Endothelial cell of umbilical vein (primary cell): ENCODE results near the gene JPH2. TPM values are rescaled to one million over a fixed set of nuclear protein-coding genes. Genes with fewer than 3 reads are reported as not detected.

Experiments
- BruUV-seq: library from RNA; stranded (reverse); fragments of 400-500 nt; replicated peaks from 2 replicates; lab custom pipeline; 2021; lab: Mats Ljungman, UMichigan
- CTCF ChIA-PET: fragments of 300-600, 350-600 bp; sonication (Branson Sonifier 250); formaldehyde crosslinking; loops from one replicate; lab custom pipeline; 2021; ENCODE audit warnings: antibody characterized with exemption, inconsistent platforms; lab: Charles Lee
- POLR2A ChIA-PET: fragments of 300-600, 350-600 bp; sonication (Branson Sonifier 250); formaldehyde crosslinking; loops from one replicate; lab custom pipeline; 2021; ENCODE audit warnings: antibody characterized with exemption, inconsistent platforms; lab: Charles Lee
- DNase-seq: peaks from one replicate; pipeline ENCODE4 v3.0.0-alpha.2; 2011; ENCODE audit warnings: low read depth, low spot score
- FAIRE-seq: peaks from 2 replicates; lab custom pipeline; 2011; peaks lifted over from hg19 to GRCh38; lab: Jason Lieb, UNC
- H2AFZ ChIP-seq: 2 replicates; pipeline ENCODE4 v1.6.0; 2012; ENCODE audit warnings: low read depth, low read length, control low read depth, inconsistent platforms
- H3K27ac ChIP-seq: 2 replicates; pipeline ENCODE4 v1.5.1; 2011; ENCODE audit warnings: low read depth, mild to moderate bottlenecking, control low read depth, low read length, moderate library complexity; ENCODE audit not compliant: insufficient read depth
- H3K27me3 ChIP-seq, 2 experiments: 2 replicates each; pipeline versions ENCODE4 v1.6.0 to v1.6.1; 2011; ENCODE audit warnings: low read length in 2 of 2, mixed read lengths in 1 of 2; ENCODE audit not compliant: control insufficient read depth in 2 of 2, insufficient read depth in 2 of 2
- H3K36me3 ChIP-seq, 2 experiments: 2 replicates in 1 of 2; 3 replicates in 1 of 2; pipeline ENCODE4 v1.5.1; 2011; ENCODE audit warnings: low read length in 2 of 2, mild to moderate bottlenecking in 1 of 2, moderate library complexity in 1 of 2; ENCODE audit not compliant: control insufficient read depth in 2 of 2, insufficient read depth in 2 of 2; ENCODE audit errors: extremely low read depth in 1 of 2
- H3K4me1 ChIP-seq: 3 replicates; pipeline ENCODE4 v1.5.1; 2011; ENCODE audit warnings: mild to moderate bottlenecking, low read length; ENCODE audit not compliant: control insufficient read depth, insufficient read depth; ENCODE audit errors: extremely low read depth
- H3K4me2 ChIP-seq: 2 replicates; pipeline ENCODE4 v1.6.1; 2011; ENCODE audit warnings: low read length, control low read depth, mixed read lengths; ENCODE audit not compliant: insufficient read depth
- H3K4me3 ChIP-seq, 3 experiments: fragments of 200-600 bp in 1 of 3; sonication (generic), shearing (Covaris generic) in 1 of 3; replicated peaks in 1 of 3; 2 replicates each; pipeline ENCODE4 v1.5.1; 2011 to 2016; ENCODE audit warnings: control low read depth in 3 of 3, low read length in 3 of 3, mild to moderate bottlenecking in 2 of 3, inconsistent platforms in 1 of 3, low read depth in 1 of 3, moderate library complexity in 1 of 3; ENCODE audit not compliant: insufficient read depth in 1 of 3
- H3K79me2 ChIP-seq: 2 replicates; pipeline ENCODE4 v1.6.0; 2012; ENCODE audit warnings: low read length, inconsistent platforms; ENCODE audit not compliant: control insufficient read depth, insufficient read depth
- H3K9ac ChIP-seq: replicated peaks from 2 replicates; pipeline ENCODE3; 2011; ENCODE audit warnings: low read length, control low read depth; ENCODE audit not compliant: insufficient read depth; ENCODE audit errors: extremely low read depth
- H3K9me1 ChIP-seq: replicated peaks from 3 replicates; pipeline ENCODE4 v1.6.0; 2011; ENCODE audit warnings: mild to moderate bottlenecking, low read length; ENCODE audit not compliant: control insufficient read depth, insufficient read depth; ENCODE audit errors: extremely low read depth
- H3K9me3 ChIP-seq: replicated peaks from 2 replicates; pipeline ENCODE4 v1.5.1; 2012; ENCODE audit warnings: low read length, inconsistent platforms; ENCODE audit not compliant: control insufficient read depth, insufficient read depth
- H4K20me1 ChIP-seq: replicated peaks from 2 replicates; pipeline ENCODE3; 2011; ENCODE audit warnings: mild to moderate bottlenecking, low read length; ENCODE audit not compliant: control insufficient read depth, insufficient read depth; ENCODE audit errors: extremely low read depth
- CTCF ChIP-seq, 2 donors: IDR thresholded peaks; 1 replicate in 1 of 2; 2 replicates in 1 of 2; pipeline ENCODE4 v1.5.1; 2011; ENCODE audit warnings: low read length in 2 of 2, mild to moderate bottlenecking in 2 of 2, moderate library complexity in 2 of 2, control low read depth in 1 of 2, inconsistent platforms in 1 of 2, low read depth in 1 of 2; ENCODE audit not compliant: insufficient read depth in 1 of 2; ENCODE audit errors: extremely low read depth in 1 of 2
- EZH2 ChIP-seq: IDR thresholded peaks from 2 replicates; pipeline ENCODE4 v1.6.1; 2012; ENCODE audit warnings: borderline replicate concordance, low read depth, mild to moderate bottlenecking, moderate library complexity, low read length, inconsistent platforms; ENCODE audit not compliant: severe bottlenecking
- FOS ChIP-seq: IDR thresholded peaks from 2 replicates; pipeline ENCODE4 v1.6.1; 2011; ENCODE audit warnings: mild to moderate bottlenecking, low read length, moderate library complexity, borderline replicate concordance; ENCODE audit not compliant: insufficient read depth
- GATA2 ChIP-seq: IDR thresholded peaks from 2 replicates; pipeline ENCODE4 v1.7.0; 2011; ENCODE audit warnings: low read depth, mild to moderate bottlenecking, moderate library complexity, mixed read lengths, low read length; ENCODE audit not compliant: insufficient read length, insufficient read depth
- JUN ChIP-seq: IDR thresholded peaks from 2 replicates; pipeline ENCODE4 v1.6.1; 2011; ENCODE audit warnings: borderline replicate concordance, low read depth; ENCODE audit not compliant: insufficient read length, insufficient read depth
- MAX ChIP-seq: IDR thresholded peaks from 2 replicates; pipeline ENCODE4 v1.6.1; 2011; ENCODE audit not compliant: insufficient read depth, insufficient read length
- MYC ChIP-seq: IDR thresholded peaks from one replicate; pipeline ENCODE4 v1.6.1; 2011; ENCODE audit warnings: mild to moderate bottlenecking, low read depth, low read length
- POLR2A ChIP-seq: IDR thresholded peaks from 2 replicates; pipeline ENCODE4 v1.6.1; 2012; ENCODE audit warnings: low read depth, mild to moderate bottlenecking, control low read depth, low read length
- POLR2AphosphoS5 ChIP-seq: IDR thresholded peaks from 2 replicates; pipeline ENCODE4 v1.6.1; 2012; ENCODE audit warnings: low read depth, mild to moderate bottlenecking, control low read depth, low read length, moderate library complexity; ENCODE audit not compliant: insufficient read depth
- dilution Hi-C: fragments of 300-500 bp; cut with MboI; formaldehyde crosslinking; loops from one replicate; pipeline ENCODE4 v1.15.0; 2019; ENCODE audit warnings: low sequenced_read_pairs; ENCODE audit not compliant: extremely low pct_ligation_motif_present
- intact Hi-C: fragments of 100-400 bp; cut with micrococcal nuclease; formaldehyde crosslinking; loops from one replicate; pipeline ENCODE4 v1.10.0; 2022
- polyA plus RNA-seq, 4 experiments: library from polyadenylated mRNA; depleted of rRNA in 3 of 4; stranded (reverse) in 3 of 4; unstranded in 1 of 4; fragments of >200 nt; gene quantifications; 2 replicates each; pipeline versions ENCODE4 v1.2.1 to v1.2.3, GENCODE V29; 2011 to 2012; ENCODE audit warnings: missing spikeins in 1 of 4
- total RNA-seq: library from RNA; stranded (reverse); gene quantifications from 2 replicates; pipeline ENCODE4 v1.2.3, GENCODE V29; 2021

Gene JPH2
- total and polyA plus RNA-seq, 2 donors (not counting 3 experiments of a cell fraction or from before 2014, with no cell fraction given), result not detected

GRCh38 chr20:44200371-44200770 lies 13.4 kb upstream of the JPH2 start:
- Histone ChIP-seq H2AFZ (no peak overlapping the region), H3K4me3 (no peak overlapping the region), H3K79me2 (peaks cover 33% of the 10 kb centered on the region), H3K4me2 (no peak overlapping the region), H3K9ac (no peak overlapping the region), H3K27ac (no peak overlapping the region), H3K4me1 (peaks cover 14% of the 10 kb centered on the region), H3K27me3 (no peaks in the 10 kb centered on the region), H3K36me3 (peaks cover 14 to 29% of the 10 kb centered on the region in 2 experiments), H4K20me1 (no peaks in the 10 kb centered on the region), H3K9me3 (no peaks in the 10 kb centered on the region), H3K9me1 (no peaks in the 10 kb centered on the region)
- ChIA-PET POLR2A (no interaction called here), CTCF (no interaction called here)
- intact Hi-C loops (no loop called here), dilution Hi-C loops (no loop called here)
- DNase-seq (no peak), FAIRE-seq (no peak)
- no peak for TF ChIP-seq JUN
- no peak for TF ChIP-seq FOS
- TF ChIP-seq EZH2, result no peak
- no peak for TF ChIP-seq POLR2A
- TF ChIP-seq CTCF (IDR thresholded peaks at IDR 0.05; ENCODE audit: extremely low read depth in 1 of 2, insufficient read depth in 1 of 2, low read depth in 1 of 2, low read length in 2 of 2), result no peak
- no peak for TF ChIP-seq GATA2
- no peak for TF ChIP-seq MAX
- TF ChIP-seq MYC, result no peak
- TF ChIP-seq POLR2AphosphoS5, result no peak
- BruUV-seq, result no TSS peak
